Activated CD4-positive, alpha-beta T cell treated with anti-CD3 and anti-CD28 coated beads, Interleukin-10, Interleukin-2, amounts not matched to agents 100 ng/mL and 50 ng/mL, durations not matched to agents 16 hours and 8 hours (primary cell): ENCODE results near the gene STK10.
"Not testable (repeated sequence)": the region's sequence is repeated elsewhere in the genome, so short reads cannot be mapped to it uniquely, and the experiment has no call there.

ENCODE experiments used
- DNase-seq: peaks from one replicate; pipeline ENCODE4 v3.0.0-alpha.2; 2020

STK10 gene

DNA sequence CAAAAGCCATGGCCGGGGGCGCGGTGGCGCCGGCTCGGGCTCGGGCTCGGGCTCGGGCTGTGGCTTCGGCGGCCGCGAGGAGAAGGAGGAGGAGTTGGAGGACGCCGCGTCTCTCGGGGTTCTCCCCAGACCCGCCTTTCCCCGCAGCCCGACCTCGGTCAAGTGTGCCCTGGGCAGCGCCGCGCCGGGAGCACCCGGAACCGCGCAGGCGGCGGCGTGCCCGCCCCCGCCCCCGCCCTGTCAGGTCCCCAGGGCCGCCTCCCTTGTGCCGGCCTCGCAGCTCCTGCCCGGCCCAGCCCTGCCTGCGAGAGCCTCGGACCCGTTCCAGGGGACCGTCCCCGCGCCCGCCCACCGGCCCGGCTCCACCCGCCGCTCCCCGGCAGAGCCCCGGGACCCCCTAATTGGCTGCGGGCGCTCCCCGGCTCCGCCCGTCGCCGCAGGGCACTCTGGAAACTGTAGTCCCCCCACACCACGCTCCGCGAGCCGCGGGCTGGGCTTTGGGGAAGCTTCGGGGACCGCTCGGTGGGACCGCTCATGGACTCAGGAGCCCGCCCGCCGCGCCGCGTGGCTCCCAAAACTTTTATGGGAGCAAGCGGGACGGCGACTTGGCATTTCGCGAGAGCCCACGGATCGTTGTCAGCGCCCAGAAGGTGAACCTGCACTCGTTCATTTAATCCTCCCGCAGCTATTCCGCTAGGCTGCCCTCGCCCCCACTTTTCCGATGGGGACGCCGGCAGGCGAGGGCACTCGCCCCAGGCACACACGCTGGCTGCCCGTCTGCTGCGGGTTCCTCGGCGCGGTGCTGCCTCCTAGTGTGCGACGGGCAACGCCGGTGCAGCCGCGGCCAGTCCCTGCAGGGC, at the start of gene STK10:
Gene STK10, minus strand, starts transcription at position 192 of the 860 bp plus-strand sequence. Its CDS starts 182 bp downstream, at position 10.
- DNase-seq, result peak; percentile 95

DNA sequence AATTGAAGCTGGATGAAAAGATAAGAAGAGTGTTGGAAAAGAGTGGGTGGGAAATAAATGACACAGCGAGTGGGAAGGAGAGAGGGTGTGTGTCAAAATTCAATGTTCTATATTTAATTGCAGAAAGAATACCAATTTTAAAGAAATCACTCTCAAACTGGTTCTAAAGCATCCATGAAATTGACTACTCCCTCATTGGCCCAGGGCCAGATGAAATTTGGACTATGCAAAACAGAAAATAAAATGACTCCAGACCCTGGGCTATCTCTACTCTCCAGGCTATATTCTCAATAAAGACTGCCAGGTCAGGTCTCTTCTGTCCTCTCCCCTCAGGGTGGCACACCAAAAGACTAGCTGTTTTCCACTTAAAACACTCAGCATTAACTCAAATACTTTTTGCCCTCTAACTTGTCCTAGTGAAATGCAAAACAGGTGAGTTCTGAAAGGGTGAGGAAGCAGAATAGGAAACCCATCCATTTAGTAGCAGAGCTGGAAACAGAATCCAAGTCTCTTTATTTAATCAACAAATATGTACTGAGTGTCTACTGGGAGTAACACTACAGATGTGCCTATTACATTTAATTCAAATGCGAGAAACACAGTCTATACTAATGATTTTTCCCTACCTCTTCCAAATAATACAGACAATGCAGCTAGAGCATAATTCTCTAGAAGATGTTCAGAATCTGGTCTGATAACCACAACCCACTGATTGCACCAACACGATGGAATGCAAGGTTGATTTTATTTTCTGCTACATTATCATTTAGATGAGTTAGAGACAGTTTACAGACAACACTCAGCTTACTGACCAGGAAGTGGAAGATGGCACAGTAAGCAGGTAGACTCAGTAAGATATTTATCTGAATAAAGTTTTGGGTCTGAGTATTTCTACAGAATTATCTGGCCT, 48.1 kb upstream of the STK10 start:
- DNase-seq, result no peak

- peak; percentile 11 for DNase-seq
These were observed 47.2 kb upstream of the STK10 start for GRCh38 chr5:172235132-172235780.

DNA sequence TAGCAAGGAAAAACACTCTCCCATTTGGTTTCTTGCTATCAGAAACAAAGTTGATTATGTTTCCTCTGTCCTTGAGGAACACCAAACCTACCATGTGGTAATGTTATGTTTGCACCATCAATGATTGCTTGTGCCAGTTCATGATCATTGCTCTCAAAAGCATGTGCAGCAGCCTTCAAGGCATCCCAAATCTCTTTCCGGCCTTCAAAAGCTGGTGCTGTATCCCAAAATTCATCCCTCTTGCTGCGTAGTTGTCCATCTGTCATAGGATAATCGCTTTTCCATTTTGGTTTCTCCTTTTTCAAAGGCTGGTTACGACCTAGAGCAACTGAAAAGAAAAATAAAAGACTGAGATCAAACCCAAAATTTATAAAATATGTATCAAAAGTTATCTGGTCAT, 46.0 kb upstream of the STK10 start:
- DNase-seq, result no peak

- DNase-seq, result peak; percentile 64
These were observed 41.9 kb upstream of the STK10 start for GRCh38 chr5:172229904-172230303.

DNA sequence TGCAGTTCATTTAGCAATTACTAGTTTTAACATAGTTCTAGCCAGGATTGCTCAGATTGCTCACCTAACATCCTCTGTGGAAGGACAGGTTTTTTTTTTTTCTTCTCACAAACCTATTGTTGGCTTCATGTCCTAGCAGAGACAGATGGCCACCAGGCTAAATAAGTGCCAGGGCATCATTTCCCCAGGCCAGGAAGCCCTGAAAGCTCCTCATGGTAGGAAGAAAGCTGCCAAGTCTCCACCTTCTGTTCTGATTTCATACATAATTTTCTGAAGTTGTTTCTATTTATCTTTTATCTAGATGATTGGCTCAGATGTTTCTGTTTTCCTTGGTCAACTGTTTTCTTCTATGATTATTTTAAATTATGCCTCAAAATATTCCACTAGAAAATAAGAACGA, 37.0 kb upstream of the STK10 start:
- DNase-seq, result no peak

DNA sequence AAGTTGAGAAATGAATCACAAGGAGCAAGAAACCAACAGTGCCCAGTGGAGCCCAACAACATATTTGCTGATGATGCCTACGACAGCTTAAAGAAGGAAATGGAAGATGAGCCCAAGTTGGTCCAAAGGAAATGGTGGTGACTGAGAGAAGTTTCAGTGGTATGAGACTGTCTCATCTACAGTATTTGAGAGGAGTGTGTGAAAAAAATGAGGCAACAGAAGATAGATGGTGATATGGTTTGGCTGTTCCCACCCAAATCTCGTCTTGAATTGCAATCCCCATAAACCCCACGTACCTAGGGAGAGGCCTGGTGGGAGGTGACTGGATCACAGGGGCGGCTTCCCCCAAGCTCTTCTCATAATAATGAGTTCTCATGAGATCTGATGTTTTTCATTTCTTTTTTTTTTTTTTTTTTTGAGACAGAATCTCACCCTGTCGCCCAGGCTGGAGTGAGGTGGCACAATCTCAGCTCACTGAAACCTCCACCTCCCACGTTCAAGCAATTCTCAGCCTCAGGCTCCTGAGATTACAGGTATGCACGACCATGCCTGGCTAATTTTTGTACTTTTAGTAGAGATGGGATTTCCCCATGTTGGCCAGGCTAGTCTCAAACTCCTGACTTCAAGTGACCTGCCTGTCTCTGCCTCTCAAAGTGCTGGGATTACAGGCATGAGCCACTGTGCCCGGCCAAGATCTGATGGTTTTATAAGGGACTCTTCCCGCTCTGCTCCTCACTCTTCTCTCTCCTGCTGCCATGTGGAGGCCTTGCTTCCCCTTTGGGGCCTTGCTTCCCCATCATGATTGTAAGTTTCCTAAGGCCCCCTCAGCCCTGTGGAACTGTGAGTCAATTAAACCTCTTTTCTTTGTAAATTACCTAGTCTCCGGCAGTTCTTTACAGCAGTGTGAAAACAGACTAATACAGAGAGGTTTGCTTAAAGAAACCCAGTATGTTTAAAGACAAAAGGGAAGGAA, 36.2 kb upstream of the STK10 start:
- DNase-seq, result peak; percentile 84

DNA sequence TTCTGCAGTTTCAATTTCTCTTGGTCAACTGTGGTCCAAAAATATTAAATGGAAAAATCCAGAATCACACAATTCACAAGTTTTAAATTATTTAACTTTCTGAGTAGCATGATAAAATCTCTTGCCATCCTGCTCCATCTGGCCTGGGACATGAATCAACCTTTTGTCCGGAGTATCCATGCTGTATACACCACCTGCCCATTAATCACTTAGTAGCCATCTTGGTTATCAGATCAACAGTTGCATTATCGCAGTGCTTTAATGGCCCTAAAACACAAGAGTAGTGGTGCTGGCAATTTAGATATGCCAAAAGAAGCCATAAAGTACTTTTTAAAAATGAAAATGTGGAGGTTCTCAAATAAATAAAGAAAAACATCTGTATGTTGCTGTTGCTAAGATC, 31.3 kb upstream of the STK10 start:
- DNase-seq, result no peak

- no peak for DNase-seq
These were observed 28.3 kb upstream of the STK10 start for GRCh38 chr5:172216345-172216744.

DNA sequence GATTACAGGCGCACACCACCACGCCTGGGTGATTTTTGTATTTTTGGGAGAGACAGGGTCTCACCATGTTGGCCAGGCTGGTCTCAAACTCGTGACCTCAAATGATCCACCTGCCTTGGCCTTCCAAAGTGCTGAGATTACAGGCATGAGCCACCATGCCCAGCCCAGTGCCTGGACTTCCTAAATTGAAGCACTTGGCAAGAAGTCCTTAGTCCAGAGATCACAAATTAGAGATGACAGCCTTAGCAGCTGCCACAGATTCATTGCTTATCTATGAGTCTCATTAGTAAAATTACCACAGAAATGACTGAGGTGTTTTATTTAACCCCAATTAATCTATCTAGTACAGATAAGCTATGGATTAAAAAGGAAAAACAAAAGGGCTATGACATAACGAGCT, 25.1 kb upstream of the STK10 start:
- DNase-seq, result no peak

- no peak for DNase-seq
These were observed 23.7 kb upstream of the STK10 start for GRCh38 chr5:172211676-172212075.

DNA sequence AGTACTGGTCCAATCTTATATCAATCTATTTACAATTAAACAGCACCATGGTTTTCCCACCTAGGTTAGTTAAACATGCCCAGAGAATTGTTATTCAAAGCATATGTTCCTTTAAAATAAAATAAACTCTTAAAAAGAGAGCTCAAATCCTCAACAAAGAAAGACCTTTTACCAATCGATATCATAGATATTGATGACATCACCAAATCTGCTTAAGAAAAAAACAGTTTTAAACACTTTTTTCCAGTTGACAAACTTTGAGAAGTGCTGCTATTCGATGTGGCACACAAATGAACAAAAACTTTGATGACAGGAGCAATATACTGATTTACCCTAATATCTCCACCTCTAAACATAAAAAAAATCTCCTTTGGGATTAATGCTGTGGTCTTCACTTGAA, 21.7 kb upstream of the STK10 start:
- DNase-seq, result no peak

- DNase-seq, result no peak
These were observed 19.5 kb upstream of the STK10 start for GRCh38 chr5:172207511-172207910.

DNA sequence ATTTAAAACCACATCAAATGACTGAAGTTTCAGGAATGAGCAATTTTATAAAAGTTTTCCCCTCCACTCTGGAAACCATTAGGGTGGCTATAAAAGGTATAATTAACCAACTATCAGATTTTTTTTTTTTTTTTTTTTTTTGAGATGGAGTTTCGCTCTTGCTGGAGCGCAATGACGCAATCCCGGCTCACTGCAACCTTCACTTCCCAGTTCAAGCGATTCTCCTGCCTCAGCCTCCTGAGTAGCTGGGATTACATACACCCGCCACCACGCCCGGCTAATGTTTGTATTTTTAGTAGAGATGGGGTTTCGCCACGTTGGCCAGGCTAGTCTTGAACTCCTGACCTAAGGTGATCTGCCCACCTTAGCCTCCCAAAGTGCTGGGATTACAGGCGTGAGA, 18.0 kb upstream of the STK10 start:
- not testable (repeated sequence) for DNase-seq

GRCh38 chr5:172200476-172200875, 12.5 kb upstream of the STK10 start:
- no peak for DNase-seq

DNA sequence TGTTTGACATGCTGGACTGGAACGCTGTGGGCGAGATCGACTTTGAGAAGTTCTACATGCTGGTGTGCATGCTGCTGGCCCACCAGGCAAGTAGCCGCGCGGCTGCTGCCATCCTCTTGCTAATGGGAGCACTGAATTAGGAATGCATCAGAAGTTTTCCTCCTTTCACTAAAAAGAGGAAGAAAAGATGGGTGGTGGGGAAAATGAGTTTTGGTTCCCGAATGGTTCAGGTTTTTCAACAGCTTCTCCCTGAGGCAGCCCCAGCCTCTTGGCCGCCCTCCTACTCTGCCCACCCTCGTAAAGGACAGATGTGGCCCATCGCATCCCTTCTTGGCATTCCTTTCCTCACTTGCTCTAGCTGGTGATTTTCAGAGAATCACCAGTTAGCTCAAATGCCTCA, 11.4 kb upstream of the STK10 start:
- no peak for DNase-seq

DNA sequence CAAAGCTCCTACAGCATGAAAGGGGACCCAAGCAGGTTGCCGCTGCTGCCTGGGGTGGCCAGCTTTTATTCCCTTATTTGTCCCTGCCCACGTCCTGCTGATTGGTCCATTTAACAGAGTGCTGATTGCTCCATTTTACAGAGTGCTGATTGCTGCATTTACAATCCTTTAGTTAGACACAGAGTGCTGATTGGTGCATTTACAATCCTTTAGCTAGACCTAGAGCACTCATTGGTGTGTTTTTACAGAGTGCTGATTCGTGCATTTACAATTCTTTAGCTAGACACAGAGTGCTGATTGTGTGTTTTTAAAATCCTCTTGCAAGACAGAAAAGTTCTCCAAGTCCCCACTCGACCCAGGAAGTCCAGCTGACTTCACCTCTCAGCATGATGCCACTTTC, 9.8 kb upstream of the STK10 start:
- not testable (repeated sequence) for DNase-seq

- no peak for DNase-seq
These were observed 7.2 kb upstream of the STK10 start for GRCh38 chr5:172194985-172195774.

GRCh38 chr5:172193872-172194271, 5.8 kb upstream of the STK10 start, which contains the start of gene EFCAB9:
EFCAB9 (plus strand) TSS chr5:172194172; CDS start chr5:172194173, 1 bp downstream.
- no peak for DNase-seq

- no peak for DNase-seq
These were observed 1.8 kb upstream of the STK10 start for GRCh38 chr5:172189693-172190296.
